Left kidney (tissue), 2 donors: ENCODE results near the gene PRDX5. TPM values are rescaled to one million over a fixed set of nuclear protein-coding genes. Genes with fewer than 3 reads are reported as not detected.

Experiments used
- DNase-seq: peaks from one replicate; pipeline ENCODE4 v3.0.0-alpha.2; 2013
- polyA plus RNA-seq: library from polyadenylated mRNA; unstranded; fragments of 120-200 nt; gene quantifications from one replicate; pipeline ENCODE4 v1.2.1, GENCODE V29; 2013; ENCODE audit not compliant: insufficient read length

The PRDX5 gene
- polyA plus RNA-seq, 1 donor = 148 TPM

GRCh38 chr11:64343767-64344559 lies 26.0 kb downstream of the PRDX5 start:
- DNase-seq = no peak

GRCh38 chr11:64344787-64345186 lies 26.9 kb downstream of the PRDX5 start:
- no peak for DNase-seq

- DNase-seq = no peak
These were observed 29.4 kb downstream of the PRDX5 start for GRCh38 chr11:64347193-64347867.

GRCh38 chr11:64348383-64349024 lies 30.6 kb downstream of the PRDX5 start:
- DNase-seq = no peak

- no peak for DNase-seq
These were observed 31.1 kb downstream of the PRDX5 start for GRCh38 chr11:64349025-64349387.

- DNase-seq = no peak
These were observed 31.5 kb downstream of the PRDX5 start for GRCh38 chr11:64349404-64349803.

- DNase-seq = no peak
These were observed 33.3 kb downstream of the PRDX5 start for GRCh38 chr11:64351136-64351631.

GRCh38 chr11:64352099-64352994 lies 34.4 kb downstream of the PRDX5 start:
- no peak for DNase-seq

GRCh38 chr11:64352995-64353714 lies 35.2 kb downstream of the PRDX5 start:
- no peak for DNase-seq

GRCh38 chr11:64353715-64354506 lies 36.0 kb downstream of the PRDX5 start:
- DNase-seq = no peak

GRCh38 chr11:64355078-64355940 lies 37.4 kb downstream of the PRDX5 start:
- DNase-seq = peak; percentile 60

GRCh38 chr11:64356498-64357411 lies 38.8 kb downstream of the PRDX5 start:
- no peak for DNase-seq

GRCh38 chr11:64357446-64357845 lies 39.5 kb downstream of the PRDX5 start:
- DNase-seq = no peak

GRCh38 chr11:64357904-64358535 lies 40.1 kb downstream of the PRDX5 start:
- DNase-seq = no peak

- no peak for DNase-seq
These were observed 40.6 kb downstream of the PRDX5 start for GRCh38 chr11:64358536-64358906.

- peak; percentile 53 for DNase-seq
These were observed 41.2 kb downstream of the PRDX5 start, which contains the start of gene RPS6KA4 for GRCh38 chr11:64358907-64359711. Gene RPS6KA4, plus strand, starts transcription at chr11:64359162. Its CDS starts 74 bp downstream, at chr11:64359236.
